ENCODE results near the gene UBE2R2. TPM values are rescaled to one million over a fixed set of nuclear protein-coding genes. Genes with fewer than 3 reads are reported as not detected.

Gene UBE2R2
- total RNA-seq, 5 donors from 2014 or later (not counting 1 experiment from before 2014, with no cell fraction given), result 23.8 to 29.3 (median 28.1) TPM

GRCh38 chr9:33913541-33913940 lies 96.6 kb downstream of the UBE2R2 start:
- POLR2A ChIA-PET, result interaction anchor here in 1 of 2 donors (0.6 kb wide), 1 partner anchor 138 kb away, joined by 7 read pairs; no protein-coding TSS in a partner anchor
- ATAC-seq (replicated peaks in 1 of 4), result no peak
- no peaks in the 10 kb centered on the region for H3K9me3 ChIP-seq
- Mint-ChIP-seq H3K9me3 (no peaks in the 10 kb centered on the region), H3K4me3 (no peak overlapping the region), H3K4me1 (peaks cover 0 to 1% (median 0%) of the 10 kb centered on the region in 3 donors), H3K27me3 (no peaks in the 10 kb centered on the region), H3K27ac (peak overlapping the region in 1 of 2 donors; percentile 22), H3K36me3 (peaks cover 28% of the 10 kb centered on the region)
- no peaks in the 10 kb centered on the region for H3K4me1 ChIP-seq (ENCODE audit: control insufficient read depth in 1 of 2, extremely low read depth in 1 of 2, insufficient read depth in 2 of 2, low read length in 2 of 2)
- no peak overlapping the region for H3K27ac ChIP-seq (ENCODE audit: low read length)
- CTCF ChIA-PET, result interaction anchor here (0.6 to 0.8 kb wide), 2 partner anchors 56 to 101 kb away, joined by 3 to 4 read pairs; no protein-coding TSS in a partner anchor
- H3K36me3 ChIP-seq (ENCODE audit: control insufficient read depth in 2 of 2, extremely low read depth in 1 of 2, insufficient read depth in 1 of 2, low read length in 1 of 2), result peaks cover 3 to 40% of the 10 kb centered on the region in 2 donors
- H3K27me3 ChIP-seq (replicated peaks in 1 of 2; ENCODE audit: control insufficient read depth in 2 of 2, extremely low read depth in 1 of 2, insufficient read depth in 2 of 2, low read length in 1 of 2), result no peaks in the 10 kb centered on the region
- DNase-seq, result no peak
- WGBS (ENCODE audit: insufficient coverage), result no CpG with 5 or more reads among the region's 1 CpG
- H3K4me3 ChIP-seq (ENCODE audit: control insufficient read depth in 1 of 2, extremely low read depth in 1 of 2, low read length in 1 of 2), result no peak overlapping the region

GRCh38 chr9:33914887-33915628 lies 98.1 kb downstream of the UBE2R2 start:
- Mint-ChIP-seq H3K4me1 (peaks cover 0 to 1% (median 0%) of the 10 kb centered on the region in 3 donors), H3K27ac (peak overlapping the region; percentile 69 to 78), H3K27me3 (no peaks in the 10 kb centered on the region), H3K36me3 (peaks cover 32% of the 10 kb centered on the region), H3K9me3 (no peaks in the 10 kb centered on the region), H3K4me3 (no peak overlapping the region)
- no peak overlapping the region for H3K27ac ChIP-seq (ENCODE audit: low read length)
- ATAC-seq (replicated peaks in 1 of 4) (no peak), DNase-seq (no peak)
- POLR2A ChIA-PET, result no interaction called here
- H3K36me3 ChIP-seq (ENCODE audit: control insufficient read depth in 2 of 2, extremely low read depth in 1 of 2, insufficient read depth in 1 of 2, low read length in 1 of 2), result peaks cover 3 to 45% of the 10 kb centered on the region in 2 donors
- no peaks in the 10 kb centered on the region for H3K4me1 ChIP-seq (ENCODE audit: control insufficient read depth in 1 of 2, extremely low read depth in 1 of 2, insufficient read depth in 2 of 2, low read length in 2 of 2)
- no CpG with 5 or more reads among the region's 3 CpGs for WGBS (ENCODE audit: insufficient coverage)
- H3K9me3 ChIP-seq, result no peaks in the 10 kb centered on the region
- H3K27me3 ChIP-seq (replicated peaks in 1 of 2; ENCODE audit: control insufficient read depth in 2 of 2, extremely low read depth in 1 of 2, insufficient read depth in 2 of 2, low read length in 1 of 2), result no peaks in the 10 kb centered on the region
- CTCF ChIA-PET, result interaction anchor here in 1 of 2 donors (0.9 kb wide), 1 partner anchor 10 kb away, joined by 3 read pairs; no protein-coding TSS in a partner anchor
- no peak overlapping the region for H3K4me3 ChIP-seq (ENCODE audit: control insufficient read depth in 1 of 2, extremely low read depth in 1 of 2, low read length in 1 of 2)

GRCh38 chr9:33917036-33917435 lies 100.1 kb downstream of the UBE2R2 start:
- no peak overlapping the region for H3K4me3 ChIP-seq (ENCODE audit: control insufficient read depth in 1 of 2, extremely low read depth in 1 of 2, low read length in 1 of 2)
- Mint-ChIP-seq H3K4me3 (no peak overlapping the region), H3K9me3 (no peaks in the 10 kb centered on the region), H3K27ac (no peak overlapping the region), H3K27me3 (no peaks in the 10 kb centered on the region), H3K36me3 (peaks cover 38% of the 10 kb centered on the region), H3K4me1 (no peaks in the 10 kb centered on the region)
- peaks cover 9 to 58% of the 10 kb centered on the region in 2 donors for H3K36me3 ChIP-seq (ENCODE audit: control insufficient read depth in 2 of 2, extremely low read depth in 1 of 2, insufficient read depth in 1 of 2, low read length in 1 of 2)
- no peak overlapping the region for H3K27ac ChIP-seq (ENCODE audit: low read length)
- ChIA-PET POLR2A (no interaction called here), CTCF (interaction anchor here in 1 of 2 donors (0.6 kb wide), 1 partner anchor 18 kb away, joined by 3 read pairs; no protein-coding TSS in a partner anchor)
- 97% methylated on average over 6 of the region's 9 CpGs for WGBS (ENCODE audit: insufficient coverage)
- H3K4me1 ChIP-seq (ENCODE audit: control insufficient read depth in 1 of 2, extremely low read depth in 1 of 2, insufficient read depth in 2 of 2, low read length in 2 of 2), result no peaks in the 10 kb centered on the region
- no peaks in the 10 kb centered on the region for H3K27me3 ChIP-seq (replicated peaks in 1 of 2; ENCODE audit: control insufficient read depth in 2 of 2, extremely low read depth in 1 of 2, insufficient read depth in 2 of 2, low read length in 1 of 2)
- H3K9me3 ChIP-seq, result no peaks in the 10 kb centered on the region
- DNase-seq (no peak), ATAC-seq (replicated peaks in 1 of 4) (no peak)

GRCh38 chr9:33919276-33919897 lies 102.4 kb downstream of the UBE2R2 start:
- CTCF ChIA-PET, result no interaction called here
- peak overlapping the region; percentile 56 to 77 for H3K27ac Mint-ChIP-seq

GRCh38 chr9:33921967-33922895 lies 105.3 kb downstream of the UBE2R2 start:
- Histone ChIP-seq H3K9me3 (no peaks in the 10 kb centered on the region), H3K27ac (ENCODE audit: low read length) (no peak overlapping the region), H3K36me3 (ENCODE audit: control insufficient read depth in 2 of 2, extremely low read depth in 1 of 2, insufficient read depth in 1 of 2, low read length in 1 of 2) (peaks cover 18 to 71% of the 10 kb centered on the region in 2 donors), H3K4me1 (ENCODE audit: control insufficient read depth in 1 of 2, extremely low read depth in 1 of 2, insufficient read depth in 2 of 2, low read length in 2 of 2) (no peaks in the 10 kb centered on the region), H3K27me3 (replicated peaks in 1 of 2; ENCODE audit: control insufficient read depth in 2 of 2, extremely low read depth in 1 of 2, insufficient read depth in 2 of 2, low read length in 1 of 2) (no peaks in the 10 kb centered on the region), H3K4me3 (ENCODE audit: control insufficient read depth in 1 of 2, extremely low read depth in 1 of 2, low read length in 1 of 2) (no peak overlapping the region)
- 95% methylated on average over 4 of the region's 14 CpGs for WGBS (ENCODE audit: insufficient coverage)
- no peaks in the 10 kb centered on the region for H3K4me1 Mint-ChIP-seq
- ATAC-seq (replicated peaks in 1 of 4) (peak in 2 of 4 experiments; percentile 41 to 53), DNase-seq (peak in 14 of 35 experiments; percentile 6 to 34 (median 15))
- no peak overlapping the region for H3K4me3 Mint-ChIP-seq
- no peaks in the 10 kb centered on the region for H3K9me3 Mint-ChIP-seq
- no peak overlapping the region for H3K27ac Mint-ChIP-seq
- H3K27me3 Mint-ChIP-seq, result no peaks in the 10 kb centered on the region
- POLR2A ChIA-PET, result no interaction called here
- peaks cover 53% of the 10 kb centered on the region for H3K36me3 Mint-ChIP-seq
- CTCF ChIA-PET, result interaction anchor here in 1 of 2 donors (0.6 kb wide), 2 partner anchors 26 to 108 kb away, joined by 3 to 9 read pairs; no protein-coding TSS in a partner anchor

More at GRCh38 chr9:33919276-33919897, 102.4 kb downstream of the UBE2R2 start:
- H3K4me1 Mint-ChIP-seq, result no peaks in the 10 kb centered on the region
- Histone ChIP-seq H3K9me3 (no peaks in the 10 kb centered on the region), H3K4me1 (ENCODE audit: control insufficient read depth in 1 of 2, extremely low read depth in 1 of 2, insufficient read depth in 2 of 2, low read length in 2 of 2) (no peaks in the 10 kb centered on the region), H3K4me3 (ENCODE audit: control insufficient read depth in 1 of 2, extremely low read depth in 1 of 2, low read length in 1 of 2) (no peak overlapping the region), H3K27ac (ENCODE audit: low read length) (no peak overlapping the region), H3K27me3 (replicated peaks in 1 of 2; ENCODE audit: control insufficient read depth in 2 of 2, extremely low read depth in 1 of 2, insufficient read depth in 2 of 2, low read length in 1 of 2) (no peaks in the 10 kb centered on the region), H3K36me3 (ENCODE audit: control insufficient read depth in 2 of 2, extremely low read depth in 1 of 2, insufficient read depth in 1 of 2, low read length in 1 of 2) (peaks cover 18 to 65% of the 10 kb centered on the region in 2 donors)
- no peaks in the 10 kb centered on the region for H3K9me3 Mint-ChIP-seq
- H3K4me3 Mint-ChIP-seq, result no peak overlapping the region
- DNase-seq (no peak), ATAC-seq (replicated peaks in 1 of 4) (no peak)
- H3K27me3 Mint-ChIP-seq, result no peaks in the 10 kb centered on the region
- peaks cover 45% of the 10 kb centered on the region for H3K36me3 Mint-ChIP-seq
- 100% methylated on average over 3 of the region's 6 CpGs for WGBS (ENCODE audit: insufficient coverage)
- POLR2A ChIA-PET, result no interaction called here

- H3K4me1 Mint-ChIP-seq, result no peaks in the 10 kb centered on the region
- POLR2A ChIA-PET, result no interaction called here
- WGBS (ENCODE audit: insufficient coverage), result 95% methylated on average over 4 of the region's 4 CpGs
- H3K4me1 ChIP-seq (ENCODE audit: control insufficient read depth in 1 of 2, extremely low read depth in 1 of 2, insufficient read depth in 2 of 2, low read length in 2 of 2), result no peaks in the 10 kb centered on the region
- CTCF ChIA-PET, result no interaction called here
- no peaks in the 10 kb centered on the region for H3K9me3 ChIP-seq
- H3K36me3 ChIP-seq (ENCODE audit: control insufficient read depth in 2 of 2, extremely low read depth in 1 of 2, insufficient read depth in 1 of 2, low read length in 1 of 2), result peaks cover 18 to 72% of the 10 kb centered on the region in 2 donors
- no peak overlapping the region for H3K4me3 Mint-ChIP-seq
- no peaks in the 10 kb centered on the region for H3K27me3 Mint-ChIP-seq
- peaks cover 54% of the 10 kb centered on the region for H3K36me3 Mint-ChIP-seq
- no peak overlapping the region for H3K4me3 ChIP-seq (ENCODE audit: control insufficient read depth in 1 of 2, extremely low read depth in 1 of 2, low read length in 1 of 2)
- H3K9me3 Mint-ChIP-seq, result no peaks in the 10 kb centered on the region
- no peak for DNase-seq
- H3K27ac ChIP-seq (ENCODE audit: low read length), result no peak overlapping the region
- H3K27me3 ChIP-seq (replicated peaks in 1 of 2; ENCODE audit: control insufficient read depth in 2 of 2, extremely low read depth in 1 of 2, insufficient read depth in 2 of 2, low read length in 1 of 2), result no peaks in the 10 kb centered on the region
- H3K27ac Mint-ChIP-seq, result no peak overlapping the region
- ATAC-seq (replicated peaks in 1 of 4), result no peak
Observed at GRCh38 chr9:33923079-33923478, 106.1 kb downstream of the UBE2R2 start.

Data from T-cell (primary cell).